ENCODE results near the gene AMPH.

The AMPH gene

DNA sequence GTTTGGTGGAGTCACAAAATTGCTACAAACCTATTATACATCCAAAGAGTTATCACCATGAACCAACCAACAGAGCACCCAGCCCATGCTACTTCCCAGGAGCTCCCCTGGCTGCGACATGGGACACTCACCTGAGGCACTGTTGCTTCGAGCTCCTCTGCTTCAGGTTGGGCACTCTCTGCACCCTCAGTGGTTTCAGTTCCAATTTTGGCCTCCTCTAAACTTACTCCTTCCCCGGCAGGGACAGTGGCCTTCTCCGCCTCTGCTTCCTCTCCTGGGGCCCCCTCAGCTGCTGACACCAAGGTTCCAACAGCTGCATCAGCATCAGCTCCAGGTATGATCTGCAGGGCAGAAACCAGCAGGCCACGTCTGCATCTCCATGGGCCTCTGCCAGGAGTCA, 237.3 kb downstream of the AMPH start:
- DNase-seq (ENCODE audit: low read depth), result no peak
- H3K4me3 ChIP-seq (ENCODE audit: low read length), result no peak overlapping the region
- TF ChIP-seq, protein P1, sequence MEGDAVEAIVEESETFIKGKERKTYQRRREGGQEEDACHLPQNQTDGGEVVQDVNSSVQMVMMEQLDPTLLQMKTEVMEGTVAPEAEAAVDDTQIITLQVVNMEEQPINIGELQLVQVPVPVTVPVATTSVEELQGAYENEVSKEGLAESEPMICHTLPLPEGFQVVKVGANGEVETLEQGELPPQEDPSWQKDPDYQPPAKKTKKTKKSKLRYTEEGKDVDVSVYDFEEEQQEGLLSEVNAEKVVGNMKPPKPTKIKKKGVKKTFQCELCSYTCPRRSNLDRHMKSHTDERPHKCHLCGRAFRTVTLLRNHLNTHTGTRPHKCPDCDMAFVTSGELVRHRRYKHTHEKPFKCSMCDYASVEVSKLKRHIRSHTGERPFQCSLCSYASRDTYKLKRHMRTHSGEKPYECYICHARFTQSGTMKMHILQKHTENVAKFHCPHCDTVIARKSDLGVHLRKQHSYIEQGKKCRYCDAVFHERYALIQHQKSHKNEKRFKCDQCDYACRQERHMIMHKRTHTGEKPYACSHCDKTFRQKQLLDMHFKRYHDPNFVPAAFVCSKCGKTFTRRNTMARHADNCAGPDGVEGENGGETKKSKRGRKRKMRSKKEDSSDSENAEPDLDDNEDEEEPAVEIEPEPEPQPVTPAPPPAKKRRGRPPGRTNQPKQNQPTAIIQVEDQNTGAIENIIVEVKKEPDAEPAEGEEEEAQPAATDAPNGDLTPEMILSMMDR (conservative IDR thresholded peaks at IDR 0.05; ENCODE audit: low read length), result no peak

DNA sequence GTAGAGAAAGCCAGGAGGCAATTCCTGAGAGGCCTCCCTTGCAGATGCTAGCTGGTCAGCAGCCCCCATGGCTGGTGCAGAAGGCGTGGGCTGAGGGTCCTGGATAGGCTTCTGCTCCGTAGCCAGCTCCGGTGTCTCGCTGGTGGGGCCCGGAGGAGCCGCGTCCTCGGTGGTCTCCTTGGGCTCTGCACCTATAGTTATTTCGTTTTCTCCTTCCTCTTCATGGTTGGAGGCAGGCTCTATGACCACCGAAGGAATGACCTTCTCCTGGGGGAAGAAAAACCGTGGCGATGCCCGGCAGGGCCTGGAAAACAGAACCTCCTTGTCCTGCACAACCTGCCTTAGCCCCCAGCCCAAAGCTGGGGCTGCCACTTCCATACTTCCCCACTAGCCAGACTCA, 239.4 kb downstream of the AMPH start:
- no peak overlapping the region for H3K4me3 ChIP-seq (ENCODE audit: low read length)
- DNase-seq (ENCODE audit: low read depth), result no peak
- TF ChIP-seq, protein P1 (conservative IDR thresholded peaks at IDR 0.05; ENCODE audit: low read length), result no peak

DNA sequence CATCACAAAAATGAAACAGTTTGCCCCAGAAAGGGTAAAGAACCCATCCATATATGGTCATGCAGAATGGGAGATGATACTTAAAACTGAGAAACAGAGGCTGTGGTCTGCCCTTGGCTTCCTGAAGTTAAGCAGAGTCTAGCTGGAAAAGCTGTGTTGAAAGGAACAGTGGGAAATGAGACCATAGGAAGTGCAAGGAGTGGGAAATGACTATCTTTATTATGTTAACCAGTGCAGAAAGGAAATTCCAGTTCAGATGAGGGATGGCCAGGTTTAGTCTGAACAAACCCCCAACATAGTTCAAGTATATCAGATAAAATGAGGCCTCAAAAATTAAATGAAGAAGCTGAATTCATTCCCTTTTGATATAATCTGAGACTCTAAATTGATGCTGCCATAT, 245.5 kb downstream of the AMPH start:
- no peak for DNase-seq (ENCODE audit: low read depth)
- TF ChIP-seq, protein P1 (conservative IDR thresholded peaks at IDR 0.05; ENCODE audit: low read length), result no peak
- no peak overlapping the region for H3K4me3 ChIP-seq (ENCODE audit: low read length)

DNA sequence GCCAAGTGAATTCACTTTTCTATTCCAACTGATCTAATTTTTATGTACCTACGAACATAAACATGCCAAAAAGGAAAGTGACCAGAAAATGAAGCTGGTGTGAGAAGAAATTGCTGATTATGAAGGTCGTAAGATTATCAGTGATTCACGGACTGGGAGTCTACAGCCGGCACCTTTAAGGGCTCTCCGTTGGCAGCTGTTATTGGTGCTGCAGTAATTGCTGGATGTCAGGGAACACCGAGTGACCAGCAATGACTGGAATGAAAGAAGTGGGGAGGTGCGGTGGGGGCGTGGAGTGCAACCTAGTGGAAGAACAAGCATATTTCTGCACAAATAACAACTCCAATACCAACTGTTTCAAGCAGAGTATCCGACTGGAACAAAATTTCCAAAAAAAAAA, 247.9 kb downstream of the AMPH start:
- no peak overlapping the region for H3K4me3 ChIP-seq (ENCODE audit: low read length)
- TF ChIP-seq, protein P1 (conservative IDR thresholded peaks at IDR 0.05; ENCODE audit: low read length), result no peak
- DNase-seq (ENCODE audit: low read depth), result no peak

DNA sequence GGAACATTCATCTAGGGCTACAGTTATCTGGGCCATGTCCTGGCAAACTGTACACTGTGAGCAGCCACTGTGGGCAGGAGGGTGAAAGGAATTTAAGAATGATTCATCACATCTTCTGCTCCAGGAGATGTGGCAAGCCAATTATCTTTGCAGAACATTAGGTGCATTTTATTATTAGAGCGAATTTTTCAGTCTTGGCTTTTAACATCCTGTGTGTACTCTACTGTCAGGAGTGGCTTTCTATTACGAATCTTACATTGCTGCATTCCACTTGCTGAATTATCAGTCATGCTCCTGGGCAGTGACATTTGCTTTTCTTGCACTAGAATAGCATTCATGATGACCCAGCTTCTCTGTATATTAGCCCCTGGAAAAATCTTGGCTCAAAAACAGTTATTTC, 248.5 kb downstream of the AMPH start:
- peak; percentile 76 for DNase-seq (ENCODE audit: low read depth)
- TF ChIP-seq, protein P1 (conservative IDR thresholded peaks at IDR 0.05; ENCODE audit: low read length), result no peak
- no peak overlapping the region for H3K4me3 ChIP-seq (ENCODE audit: low read length)

DNA sequence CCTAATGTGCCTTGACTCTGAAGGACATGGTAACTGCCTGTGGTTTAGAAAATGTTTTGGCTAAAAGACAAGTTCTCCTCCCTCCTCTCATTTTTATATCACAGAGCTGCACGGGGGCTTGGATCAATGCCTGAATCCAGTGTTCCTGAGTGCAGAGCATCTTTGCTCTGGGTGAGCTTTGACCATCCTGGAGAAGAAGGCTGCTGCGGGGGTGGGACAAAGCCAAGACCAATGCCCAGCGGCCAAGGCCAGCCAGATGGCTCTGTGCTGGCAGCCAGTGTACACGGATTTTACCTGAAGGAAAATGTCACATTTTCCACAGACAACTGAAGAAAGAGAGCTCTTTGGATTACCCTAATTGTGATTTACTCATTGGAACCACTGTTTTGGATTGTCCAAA, 255.7 kb downstream of the AMPH start:
- H3K4me3 ChIP-seq (ENCODE audit: low read length), result no peak overlapping the region
- no peak for DNase-seq (ENCODE audit: low read depth)
- TF ChIP-seq, protein P1 (conservative IDR thresholded peaks at IDR 0.05; ENCODE audit: low read length), result no peak

DNA sequence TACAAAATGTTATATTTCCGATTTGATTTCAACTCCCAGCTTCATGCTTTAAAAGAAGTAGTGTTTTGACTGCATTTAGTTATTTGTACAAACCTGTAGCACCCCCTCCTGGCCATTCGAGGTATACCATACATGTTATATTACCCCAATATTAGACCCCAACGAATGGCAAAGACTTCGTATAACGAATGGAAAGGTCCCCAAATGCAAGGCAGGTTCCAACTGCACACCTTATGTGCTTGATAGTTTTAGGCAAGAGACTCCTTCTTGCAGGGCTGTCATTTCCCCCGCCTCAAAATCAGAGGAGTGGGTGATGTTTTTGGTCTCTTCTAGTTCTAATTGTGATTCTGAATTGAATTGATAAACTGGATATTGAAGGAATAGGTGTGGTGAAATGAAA, 256.7 kb downstream of the AMPH start:
- DNase-seq (ENCODE audit: low read depth), result peak; percentile 20
- TF ChIP-seq, protein P1 (conservative IDR thresholded peaks at IDR 0.05; ENCODE audit: low read length), result peak; percentile 61
- no peak overlapping the region for H3K4me3 ChIP-seq (ENCODE audit: low read length)

Measured in AG10803 (cell line).